IMR-90 (cell line): Measurements from ENCODE around the gene RELL1. TPM values are rescaled to one million over a fixed set of nuclear protein-coding genes. Genes with fewer than 3 reads are reported as not detected.

Experiments
- ATAC-seq: fragments of 200-7000 bp; cut with Tn5 transposase; 2 replicates; pipeline ENCODE4 v1.9.1; 2020; ENCODE audit warnings: low read depth, mild to moderate bottlenecking, moderate library complexity
- BruUV-seq: library from RNA; stranded (reverse); fragments of 400-500 nt; replicated peaks from 2 replicates; lab custom pipeline; 2021; lab: Mats Ljungman, UMichigan
- CTCF ChIA-PET: fragments of 300-600 bp; formaldehyde crosslinking; extraction: SDS; loops from one replicate; lab custom pipeline; 2021; ENCODE audit warnings: antibody characterized with exemption; lab: Yijun Ruan, JAX
- POLR2A ChIA-PET: fragments of 300-600 bp; sonication (Branson Sonifier 250); formaldehyde crosslinking; loops from one replicate; lab custom pipeline; 2022; ENCODE audit warnings: antibody characterized with exemption; ENCODE audit not compliant: unreplicated experiment; lab: Charles Lee
- DNase-seq: peaks from one replicate; pipeline ENCODE4 v3.0.0; 2013
- H2AFZ ChIP-seq: replicated peaks from 2 replicates; pipeline ENCODE3; 2013; ENCODE audit warnings: low read length, mild to moderate bottlenecking; ENCODE audit not compliant: poor library complexity
- H2AK5ac ChIP-seq: 2 replicates; pipeline ENCODE4 v1.6.1; 2013; ENCODE audit warnings: low read depth, low read length, inconsistent platforms
- H2AK9ac ChIP-seq: replicated peaks from 2 replicates; pipeline ENCODE3; 2013; ENCODE audit warnings: mild to moderate bottlenecking, low read depth, low read length, moderate library complexity; ENCODE audit not compliant: poor library complexity
- H2BK120ac ChIP-seq: 2 replicates; pipeline ENCODE4 v1.6.1; 2013; ENCODE audit warnings: low read depth, low read length, inconsistent platforms
- H2BK15ac ChIP-seq: 3 replicates; pipeline ENCODE4 v1.6.1; 2013; ENCODE audit warnings: low read depth, low read length, inconsistent platforms
- H2BK20ac ChIP-seq: 2 replicates; pipeline ENCODE4 v1.6.1; 2013; ENCODE audit warnings: low read depth, mild to moderate bottlenecking, inconsistent platforms, low read length, moderate library complexity
- H2BK5ac ChIP-seq: 2 replicates; pipeline ENCODE4 v1.6.1; 2013; ENCODE audit warnings: mild to moderate bottlenecking, low read depth, low read length, inconsistent platforms; ENCODE audit not compliant: poor library complexity, severe bottlenecking
- H3K14ac ChIP-seq: replicated peaks from 2 replicates; pipeline ENCODE4 v1.6.1; 2013; ENCODE audit warnings: low read depth, low read length, inconsistent platforms
- H3K18ac ChIP-seq: 2 replicates; pipeline ENCODE4 v1.6.1; 2013; ENCODE audit warnings: low read depth, low read length, control low read depth
- H3K23ac ChIP-seq: 2 replicates; pipeline ENCODE4 v1.6.1; 2013; ENCODE audit warnings: low read depth, low read length, inconsistent platforms
- H3K27ac ChIP-seq: 2 replicates; pipeline ENCODE4 v1.5.1; 2013; ENCODE audit warnings: mild to moderate bottlenecking, control low read depth, low read length; ENCODE audit not compliant: insufficient read depth
- H3K27me3 ChIP-seq: 2 replicates; pipeline ENCODE4 v1.6.1; 2013; ENCODE audit warnings: low read length; ENCODE audit not compliant: control insufficient read depth, insufficient read depth
- H3K36me3 ChIP-seq: 2 replicates; pipeline ENCODE4 v1.6.1; 2013; ENCODE audit warnings: low read length, mixed read lengths; ENCODE audit not compliant: control insufficient read depth, insufficient read depth
- H3K4ac ChIP-seq: 2 replicates; pipeline ENCODE4 v1.6.1; 2013; ENCODE audit warnings: low read depth, low read length, inconsistent platforms
- H3K4me1 ChIP-seq: 2 replicates; pipeline ENCODE4 v1.6.1; 2013; ENCODE audit warnings: low read length, mixed read lengths; ENCODE audit not compliant: control insufficient read depth, insufficient read depth
- H3K4me2 ChIP-seq: 2 replicates; pipeline ENCODE4 v1.6.1; 2013; ENCODE audit warnings: low read depth, mild to moderate bottlenecking, control low read depth, low read length, moderate library complexity
- H3K4me3 ChIP-seq: 2 replicates; pipeline ENCODE4 v1.5.1; 2013; ENCODE audit warnings: low read depth, mild to moderate bottlenecking, control low read depth, low read length, moderate library complexity; ENCODE audit not compliant: insufficient read depth
- H3K56ac ChIP-seq: 2 replicates; pipeline ENCODE4 v1.6.1; 2013; ENCODE audit warnings: low read length, inconsistent platforms; ENCODE audit not compliant: insufficient read depth; ENCODE audit errors: extremely low read depth
- H3K79me1 ChIP-seq, 2 experiments: 2 replicates each; pipeline ENCODE4 v1.6.1; 2013; ENCODE audit warnings: low read length in 2 of 2, inconsistent platforms in 1 of 2, low read depth in 1 of 2
- H3K9ac ChIP-seq: 2 replicates; pipeline ENCODE4 v1.6.1; 2013; ENCODE audit warnings: low read depth, low read length, control low read depth
- H3K9me1 ChIP-seq: 2 replicates; pipeline ENCODE4 v1.6.1; 2013; ENCODE audit warnings: low read length, inconsistent platforms; ENCODE audit not compliant: insufficient read depth
- H3K9me3 ChIP-seq: 2 replicates; pipeline ENCODE4 v1.6.1; 2013; ENCODE audit warnings: low read length; ENCODE audit not compliant: control insufficient read depth, insufficient read depth
- H4K20me1 ChIP-seq: 2 replicates; pipeline ENCODE4 v1.6.1; 2013; ENCODE audit warnings: low read length, inconsistent platforms; ENCODE audit not compliant: insufficient read depth
- H4K5ac ChIP-seq: 2 replicates; pipeline ENCODE4 v1.6.1; 2013; ENCODE audit warnings: mild to moderate bottlenecking, low read depth, low read length, control low read depth
- H4K8ac ChIP-seq, 2 experiments: 2 replicates each; pipeline ENCODE4 v1.6.1; 2013; ENCODE audit warnings: low read depth in 2 of 2, low read length in 2 of 2, control low read depth in 1 of 2, inconsistent platforms in 1 of 2
- H4K91ac ChIP-seq: 2 replicates; pipeline ENCODE4 v1.6.1; 2013; ENCODE audit warnings: low read depth, low read length, inconsistent platforms; ENCODE audit not compliant: insufficient read depth
- BHLHE40 ChIP-seq: fragments of 150-350 bp; IDR thresholded peaks from 2 replicates; pipeline ENCODE4 v1.6.1; 2016; ENCODE audit warnings: mild to moderate bottlenecking, low read depth, low read length
- CHD1 ChIP-seq: IDR thresholded peaks from 2 replicates; pipeline ENCODE4 v1.6.1; 2012; ENCODE audit warnings: low read depth, low read length, improper control_type of control experiment
- FOS ChIP-seq: fragments of 150-350 bp; IDR thresholded peaks from 2 replicates; pipeline ENCODE4 v1.6.1; 2016; ENCODE audit warnings: low read depth, low read length
- MAFK ChIP-seq: IDR thresholded peaks from 2 replicates; pipeline ENCODE4 v1.6.1; 2012; ENCODE audit warnings: low read depth, low read length, improper control_type of control experiment
- MAZ ChIP-seq: IDR thresholded peaks from 2 replicates; pipeline ENCODE4 v1.6.1; 2012; ENCODE audit warnings: low read depth, mild to moderate bottlenecking, low read length, improper control_type of control experiment, moderate library complexity, borderline replicate concordance
- MXI1 ChIP-seq: IDR thresholded peaks from 2 replicates; pipeline ENCODE4 v1.6.1; 2012; ENCODE audit warnings: low read depth, mild to moderate bottlenecking, low read length, moderate library complexity, borderline replicate concordance
- RCOR1 ChIP-seq: IDR thresholded peaks from 2 replicates; pipeline ENCODE4 v1.6.1; 2012; ENCODE audit warnings: mild to moderate bottlenecking, low read length, improper control_type of control experiment; ENCODE audit not compliant: insufficient replicate concordance
- RFX5 ChIP-seq: IDR thresholded peaks from 2 replicates; pipeline ENCODE4 v1.8.0; 2012; ENCODE audit warnings: low read depth, mild to moderate bottlenecking, low read length, moderate library complexity
- USF2 ChIP-seq: fragments of 150-350 bp; IDR thresholded peaks from 2 replicates; pipeline ENCODE4 v1.6.1; 2017; ENCODE audit warnings: mild to moderate bottlenecking, antibody characterized with exemption, low read length, low read depth
- WGBS, 2 experiments: methylation state at CpG; one replicate each; pipeline versions ENCODE4 v1.1.5 to v1.1.7; 2013; ENCODE audit warnings: missing lambda C conversion rate in 2 of 2; ENCODE audit not compliant: insufficient read length in 1 of 2; ENCODE audit errors: extremely low coverage in 2 of 2; 5-methylcytosine and 5-hydroxymethylcytosine counted together
- dilution Hi-C: fragments of 300-500 bp; cut with HindIII; formaldehyde crosslinking; loops from one replicate; pipeline ENCODE4 v1.14.3; 2018; ENCODE audit warnings: low sequenced_read_pairs; ENCODE audit not compliant: unreplicated experiment
- in situ Hi-C: fragments of 300-500 bp; cut with MboI; formaldehyde crosslinking; loops from 3 replicates; pipeline ENCODE4 v1.14.3; 2019; ENCODE audit warnings: low sequenced_read_pairs, inconsistent platforms, mixed read lengths
- intact Hi-C: fragments of 100-400 bp; cut with micrococcal nuclease; formaldehyde crosslinking; loops from 2 replicates; pipeline ENCODE4 v1.10.0; 2022
- polyA plus RNA-seq, 3 experiments: library from polyadenylated mRNA; depleted of rRNA; stranded (reverse); fragments of >200 nt; gene quantifications; 2 replicates each; pipeline ENCODE4 v1.2.3, GENCODE V29; 2012; ENCODE audit warnings: low replicate concordance in 1 of 3
- total RNA-seq: library from RNA; depleted of rRNA; stranded (reverse); fragments of >200 nt; gene quantifications from 2 replicates; pipeline ENCODE4 v1.2.3, GENCODE V29; 2012
- TF ChIP-seq, protein P1 (sequence below): fragments of 150-350 bp; IDR thresholded peaks from 2 replicates; pipeline ENCODE4 v1.6.1; 2016; ENCODE audit warnings: low read depth, mild to moderate bottlenecking, low read length, moderate library complexity, borderline replicate concordance

RELL1 gene
- total and polyA plus RNA-seq, 2 of the 4 experiments (the other 2 are of a cell fraction) = 6.8 to 39.6 TPM

GRCh38 chr4:37665333-37666320, 20.5 kb downstream of the RELL1 start (continued):
- TF ChIP-seq RCOR1 = no peak
- TF ChIP-seq MAZ = no peak
- TF ChIP-seq MAFK = no peak

- BruUV-seq = no TSS peak
- Histone ChIP-seq H2BK20ac (0 out of 2 replicates have a peak overlapping the region, but pooled peaks have one; percentile 9), H3K4ac (peak overlapping the region; percentile 23; the same call in 1 of the 2 replicates), H2AK5ac (peak overlapping the region; percentile 21; the same call in 1 of the 2 replicates), H2BK120ac (no peak overlapping the region), H2BK15ac (no peak overlapping the region), H3K56ac (no peak overlapping the region), H4K5ac (no peak overlapping the region), H3K9me1 (peaks cover 22% of the 10 kb centered on the region), H2AFZ (no peak overlapping the region), H3K79me1 (peaks cover 9 to 59% of the 10 kb centered on the region in 2 experiments), H3K18ac (no peak overlapping the region), H3K9ac (no peak overlapping the region), H4K20me1 (no peaks in the 10 kb centered on the region), H3K4me3 (no peak overlapping the region), H2BK5ac (no peak overlapping the region), H2AK9ac (no peak overlapping the region), H4K91ac (no peak overlapping the region), H3K4me1 (peaks cover 25% of the 10 kb centered on the region), H3K9me3 (no peaks in the 10 kb centered on the region), H3K23ac (0 out of 2 replicates have a peak overlapping the region, but pooled peaks have one; percentile 7), H3K27me3 (no peaks in the 10 kb centered on the region), H3K4me2 (peak overlapping the region; percentile 3; the same call in 1 of the 2 replicates), H3K14ac (peak overlapping the region; percentile 29; the same call in 1 of the 2 replicates), H3K27ac (no peak overlapping the region), H3K36me3 (no peaks in the 10 kb centered on the region), H4K8ac (peak overlapping the region in 1 of 2 experiments; percentile 42; a peak in 1 of 4 replicates)
- no peak for ATAC-seq
- ChIA-PET CTCF (interaction anchor here (0.5 to 0.8 kb wide), 2 partner anchors 13 to 485 kb away, joined by 3 to 4 read pairs; no protein-coding TSS in a partner anchor), POLR2A (no interaction called here)
- no CpG with 5 or more reads among the region's 5 CpGs for WGBS, 2 experiments
- in situ Hi-C loops = no loop called here
- dilution Hi-C loops = no loop called here
- TF ChIP-seq FOS = no peak
- no peak for TF ChIP-seq CHD1
- TF ChIP-seq BHLHE40 = no peak
- no peak for TF ChIP-seq USF2
- no peak for TF ChIP-seq MXI1
- TF ChIP-seq, protein P1, sequence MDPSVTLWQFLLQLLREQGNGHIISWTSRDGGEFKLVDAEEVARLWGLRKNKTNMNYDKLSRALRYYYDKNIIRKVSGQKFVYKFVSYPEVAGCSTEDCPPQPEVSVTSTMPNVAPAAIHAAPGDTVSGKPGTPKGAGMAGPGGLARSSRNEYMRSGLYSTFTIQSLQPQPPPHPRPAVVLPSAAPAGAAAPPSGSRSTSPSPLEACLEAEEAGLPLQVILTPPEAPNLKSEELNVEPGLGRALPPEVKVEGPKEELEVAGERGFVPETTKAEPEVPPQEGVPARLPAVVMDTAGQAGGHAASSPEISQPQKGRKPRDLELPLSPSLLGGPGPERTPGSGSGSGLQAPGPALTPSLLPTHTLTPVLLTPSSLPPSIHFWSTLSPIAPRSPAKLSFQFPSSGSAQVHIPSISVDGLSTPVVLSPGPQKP = no peak
- TF ChIP-seq RFX5 = no peak
- no peak for TF ChIP-seq RCOR1
- intact Hi-C loops = no loop called here
- DNase-seq = no peak
Observed at GRCh38 chr4:37664696-37665095, 21.5 kb downstream of the RELL1 start.
